ENCODE measurements around the gene IRF5. TPM values are rescaled to one million over a fixed set of nuclear protein-coding genes. Genes with fewer than 3 reads are reported as not detected.

The IRF5 gene
- total RNA-seq (1 to 10 TPM; 3.0 to 4.6 (median 4.2) TPM), polyA plus RNA-seq (1.6 TPM)
- long read RNA-seq, donor 1, partial matches to known transcripts, result 4 of 9 reads
- long read RNA-seq, donor 1, other reads (novel, unspliced or antisense), result 4 of 9 reads
- long read RNA-seq, donor 2, partial matches to known transcripts, result 2 of 5 reads
- long read RNA-seq, donor 2, other reads (novel, unspliced or antisense), result 1 of 5 reads
- long read RNA-seq, donor 3, partial matches to known transcripts, result 1 of 3 reads
- long read RNA-seq, donor 3, other reads (novel, unspliced or antisense), result 2 of 3 reads
- long read RNA-seq, donor 4, partial matches to known transcripts, result 0 of 3 reads
- long read RNA-seq, donor 4, other reads (novel, unspliced or antisense), result 0 of 3 reads

GRCh38 chr7:128937647-128938543, at the start of gene IRF5:
Gene IRF5, plus strand, starts transcription at chr7:128937927. Its CDS starts 4,155 bp downstream, at chr7:128942082.
- intact Hi-C loops (cut with DNase I), result no loop called here
- ATAC-seq, result peak; percentile 43 to 46
- 1% methylated on average over 83 of the region's 83 CpGs for WGBS
- Histone ChIP-seq H3K27ac (ENCODE audit: low read length) (no peak within 1 kb of the TSS), H3K4me3 (ENCODE audit: low read length) (peak within 1 kb of the TSS; percentile 29), H3K9me3 (ENCODE audit: control insufficient read depth, low read length) (no peaks in the 10 kb centered on the region), H3K27me3 (ENCODE audit: control insufficient read depth, insufficient read depth) (no peaks in the 10 kb centered on the region), H3K4me1 (ENCODE audit: control insufficient read depth, insufficient read depth, low read length) (no peaks in the 10 kb centered on the region)
- DNase-seq, result peak; percentile 49 to 81 (median 77)

GRCh38 chr7:128888039-128888755, 49.5 kb upstream of the IRF5 start:
- no peaks in the 10 kb centered on the region for H3K4me1 ChIP-seq (ENCODE audit: control insufficient read depth, insufficient read depth, low read length)
- no peaks in the 10 kb centered on the region for H3K9me3 ChIP-seq (ENCODE audit: control insufficient read depth, low read length)
- intact Hi-C loops (cut with DNase I), result loop anchor here in 2 of 4 donors (10.0 kb wide), 1 partner anchor 283 kb away; no protein-coding TSS in a partner anchor
- DNase-seq, result peak in 1 of 3 donors; percentile 7
- 83% methylated on average over 7 of the region's 7 CpGs for WGBS
- no peak for ATAC-seq
- no peak overlapping the region for H3K27ac ChIP-seq (ENCODE audit: low read length)
- no peak overlapping the region for H3K4me3 ChIP-seq (ENCODE audit: low read length)
- H3K27me3 ChIP-seq (ENCODE audit: control insufficient read depth, insufficient read depth), result no peaks in the 10 kb centered on the region

- H3K27me3 ChIP-seq (ENCODE audit: control insufficient read depth, insufficient read depth), result no peaks in the 10 kb centered on the region
- DNase-seq (no peak), ATAC-seq (no peak)
- H3K4me3 ChIP-seq (ENCODE audit: low read length), result no peak overlapping the region
- intact Hi-C loops (cut with DNase I), result loop anchor here in 2 of 4 donors (10.0 kb wide), 1 partner anchor 284 kb away; no protein-coding TSS in a partner anchor
- no peaks in the 10 kb centered on the region for H3K9me3 ChIP-seq (ENCODE audit: control insufficient read depth, low read length)
- no peak overlapping the region for H3K27ac ChIP-seq (ENCODE audit: low read length)
- H3K4me1 ChIP-seq (ENCODE audit: control insufficient read depth, insufficient read depth, low read length), result no peaks in the 10 kb centered on the region
- WGBS, result 79% methylated on average over 11 of the region's 11 CpGs
These were observed 49.0 kb upstream of the IRF5 start for GRCh38 chr7:128888756-128889095.

GRCh38 chr7:128889121-128889520, 48.6 kb upstream of the IRF5 start:
- Histone ChIP-seq H3K27me3 (ENCODE audit: control insufficient read depth, insufficient read depth) (no peaks in the 10 kb centered on the region), H3K4me1 (ENCODE audit: control insufficient read depth, insufficient read depth, low read length) (no peaks in the 10 kb centered on the region), H3K9me3 (ENCODE audit: control insufficient read depth, low read length) (no peaks in the 10 kb centered on the region), H3K27ac (ENCODE audit: low read length) (no peak overlapping the region), H3K4me3 (ENCODE audit: low read length) (no peak overlapping the region)
- ATAC-seq, result no peak
- 62% methylated on average over 8 of the region's 8 CpGs for WGBS
- intact Hi-C loops (cut with DNase I), result loop anchor here in 2 of 4 donors (10.0 kb wide), 1 partner anchor 284 kb away; no protein-coding TSS in a partner anchor
- peak in 1 of 3 donors; percentile 21 for DNase-seq

- intact Hi-C loops (cut with DNase I), result loop anchor here in 1 of 4 donors (10.0 kb wide), 1 partner anchor 204 kb away; no protein-coding TSS in a partner anchor
- WGBS, result 25% methylated on average over 67 of the region's 67 CpGs
- DNase-seq (peak; percentile 66 to 77 (median 75)), ATAC-seq (peak; percentile 22 to 66)
- Histone ChIP-seq H3K4me3 (ENCODE audit: low read length) (peak overlapping the region; percentile 5), H3K27ac (ENCODE audit: low read length) (no peak overlapping the region), H3K4me1 (ENCODE audit: control insufficient read depth, insufficient read depth, low read length) (no peaks in the 10 kb centered on the region), H3K9me3 (ENCODE audit: control insufficient read depth, low read length) (no peaks in the 10 kb centered on the region), H3K27me3 (ENCODE audit: control insufficient read depth, insufficient read depth) (no peaks in the 10 kb centered on the region)
These were observed 47.2 kb upstream of the IRF5 start for GRCh38 chr7:128890306-128891109.

GRCh38 chr7:128891110-128891941, 46.4 kb upstream of the IRF5 start:
- Histone ChIP-seq H3K27ac (ENCODE audit: low read length) (no peak overlapping the region), H3K4me3 (ENCODE audit: low read length) (peak overlapping the region; percentile 5), H3K27me3 (ENCODE audit: control insufficient read depth, insufficient read depth) (no peaks in the 10 kb centered on the region), H3K9me3 (ENCODE audit: control insufficient read depth, low read length) (no peaks in the 10 kb centered on the region), H3K4me1 (ENCODE audit: control insufficient read depth, insufficient read depth, low read length) (no peaks in the 10 kb centered on the region)
- intact Hi-C loops (cut with DNase I), result loop anchor here in 1 of 4 donors (10.0 kb wide), 1 partner anchor 203 kb away; no protein-coding TSS in a partner anchor
- ATAC-seq, result peak; percentile 12 to 13
- WGBS, result 32% methylated on average over 41 of the region's 41 CpGs
- DNase-seq, result peak in 2 of 3 donors; percentile 13 to 46

GRCh38 chr7:128891942-128892269, 45.8 kb upstream of the IRF5 start:
- intact Hi-C loops (cut with DNase I), result loop anchor here in 1 of 4 donors (10.0 kb wide), 1 partner anchor 203 kb away; no protein-coding TSS in a partner anchor
- 80% methylated on average over 11 of the region's 11 CpGs for WGBS
- ATAC-seq (no peak), DNase-seq (no peak)
- Histone ChIP-seq H3K4me3 (ENCODE audit: low read length) (no peak overlapping the region), H3K27me3 (ENCODE audit: control insufficient read depth, insufficient read depth) (no peaks in the 10 kb centered on the region), H3K4me1 (ENCODE audit: control insufficient read depth, insufficient read depth, low read length) (no peaks in the 10 kb centered on the region), H3K27ac (ENCODE audit: low read length) (no peak overlapping the region), H3K9me3 (ENCODE audit: control insufficient read depth, low read length) (no peaks in the 10 kb centered on the region)

GRCh38 chr7:128892521-128893250, 45.0 kb upstream of the IRF5 start:
- H3K27ac ChIP-seq (ENCODE audit: low read length), result no peak overlapping the region
- H3K27me3 ChIP-seq (ENCODE audit: control insufficient read depth, insufficient read depth), result no peaks in the 10 kb centered on the region
- DNase-seq (peak in 1 of 3 donors; percentile 39), ATAC-seq (no peak)
- intact Hi-C loops (cut with DNase I), result loop anchor here in 1 of 4 donors (10.0 kb wide), 1 partner anchor 202 kb away; no protein-coding TSS in a partner anchor
- no peaks in the 10 kb centered on the region for H3K9me3 ChIP-seq (ENCODE audit: control insufficient read depth, low read length)
- no peak overlapping the region for H3K4me3 ChIP-seq (ENCODE audit: low read length)
- no peaks in the 10 kb centered on the region for H3K4me1 ChIP-seq (ENCODE audit: control insufficient read depth, insufficient read depth, low read length)
- WGBS, result 91% methylated on average over 13 of the region's 13 CpGs
